HG02571 (cell line): ENCODE measurements around the gene CLINT1.
"Not testable (repeated sequence)": the region's sequence is repeated elsewhere in the genome, so short reads cannot be mapped to it uniquely, and the experiment has no call there.

Source experiments
- ATAC-seq: cut with Tn5 transposase; IDR thresholded peaks from one replicate; pipeline ENCODE4 v1.9.1; 2021; ENCODE audit warnings: mild to moderate bottlenecking, moderate library complexity; ENCODE audit not compliant: unreplicated experiment

CLINT1 gene

DNA sequence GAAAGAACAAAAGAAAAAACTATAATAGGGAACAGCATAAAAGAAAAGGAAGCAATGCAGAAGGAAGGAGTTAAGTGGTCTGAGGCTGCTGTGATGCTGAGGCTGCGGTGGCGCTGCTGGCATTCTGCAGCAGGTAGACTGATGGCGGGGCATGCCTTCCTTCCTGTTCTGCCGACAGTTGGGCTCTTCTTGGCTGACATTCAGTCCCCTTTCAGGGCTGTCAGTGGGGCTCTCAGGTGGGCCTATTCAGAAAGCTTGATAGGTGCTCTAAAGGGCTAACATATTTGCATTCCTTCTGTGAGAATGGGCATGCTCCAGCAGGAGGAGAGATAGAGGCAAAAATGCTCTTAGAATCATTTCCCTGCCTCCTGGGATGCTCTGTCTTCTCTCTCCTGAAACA, 5.1 kb upstream of the CLINT1 start:
- no peak for ATAC-seq

DNA sequence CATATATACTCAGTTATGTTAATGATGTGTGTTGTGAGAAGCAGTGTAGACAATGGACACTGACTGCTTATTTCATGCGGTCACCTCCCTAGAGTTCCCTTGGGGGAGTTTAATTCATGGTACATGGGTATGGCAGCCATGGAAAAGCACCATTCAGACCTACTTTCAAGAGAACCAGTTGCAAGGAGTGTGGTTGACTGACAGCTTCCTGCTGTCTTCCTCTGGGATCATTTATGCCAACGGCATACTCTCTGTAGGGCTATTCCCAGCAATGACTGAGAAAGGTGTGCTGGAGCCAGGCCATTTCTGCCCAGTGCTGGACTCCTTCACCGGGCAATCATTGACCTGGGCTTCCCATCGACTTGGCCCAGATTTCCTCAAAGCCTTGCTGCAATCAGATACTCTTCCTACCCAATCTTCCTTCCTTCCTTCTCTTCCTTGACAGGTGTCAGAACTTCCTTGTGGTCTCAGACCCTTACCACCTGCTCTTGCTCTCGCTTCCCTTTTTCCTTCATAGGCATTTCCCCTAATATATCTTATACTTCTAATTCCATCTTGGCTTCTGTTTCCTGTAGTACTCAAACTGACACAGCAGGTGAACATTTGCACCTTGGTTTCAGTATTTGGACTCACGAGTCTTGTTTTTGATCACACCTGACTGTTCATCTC, 3.4 kb upstream of the CLINT1 start:
- no peak for ATAC-seq

DNA sequence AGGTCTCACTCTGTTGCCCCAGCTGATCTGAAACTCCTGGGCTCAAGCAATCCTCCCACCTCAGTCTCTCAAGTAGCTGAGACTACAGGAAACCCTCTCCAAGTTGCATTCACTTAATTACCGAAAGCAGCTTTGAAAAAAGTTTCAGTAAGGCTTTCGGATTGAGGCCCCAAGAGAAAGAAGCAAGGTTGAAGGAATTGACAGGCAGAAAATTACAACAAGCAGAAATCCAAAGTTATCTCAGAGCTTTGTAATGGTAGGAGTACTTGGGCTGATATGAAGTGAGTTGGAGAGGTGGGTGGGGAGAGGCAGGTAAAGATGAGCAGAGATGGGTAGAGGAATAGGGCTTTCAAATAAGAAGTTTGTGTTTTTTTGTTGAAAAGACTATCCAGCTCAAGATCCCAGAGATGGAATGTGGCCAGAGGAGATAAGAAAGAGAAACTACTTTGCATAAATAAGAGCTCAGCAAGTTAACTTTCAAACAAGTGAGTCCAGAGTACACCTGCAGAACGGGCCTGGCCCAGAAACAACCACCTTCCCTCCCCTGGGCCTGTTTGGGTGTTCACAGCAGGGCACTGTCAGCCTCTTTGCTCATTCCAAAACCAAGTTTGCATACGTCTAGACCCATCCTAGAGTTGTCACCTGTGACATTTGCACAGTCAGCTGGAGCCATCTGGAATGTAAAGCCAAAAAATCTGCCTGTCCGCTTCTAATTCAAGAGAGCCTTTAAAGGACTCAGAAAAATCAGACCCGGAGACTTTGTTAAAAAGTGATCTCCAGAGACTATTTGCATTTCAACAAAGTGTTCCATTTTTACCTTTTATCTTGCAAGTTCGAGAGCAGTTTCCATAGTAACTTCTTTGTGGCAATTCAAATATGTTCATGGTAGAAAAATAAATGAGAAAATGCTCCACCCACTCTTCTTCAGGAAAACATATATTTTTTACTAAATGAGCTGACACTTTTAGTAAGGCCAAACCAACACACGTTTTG, 2.2 kb upstream of the CLINT1 start:
- peak; percentile 78 for ATAC-seq

DNA sequence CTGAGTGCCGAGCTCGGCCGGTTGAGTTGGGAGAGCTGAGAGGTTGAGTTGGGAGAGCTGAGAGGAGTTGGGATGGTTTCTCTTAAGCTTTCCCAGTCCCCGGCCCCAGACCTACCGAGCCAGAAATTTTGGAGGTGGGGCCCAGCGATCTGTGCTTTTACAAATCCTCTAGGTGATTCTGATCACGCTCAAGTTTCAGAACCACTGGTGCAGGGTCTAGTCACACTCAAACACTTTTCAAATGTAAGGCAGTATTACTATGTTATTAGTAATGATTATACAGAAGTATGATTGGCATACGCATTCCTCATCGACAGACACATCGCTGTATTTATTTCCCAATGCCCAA, 256 bp upstream of the CLINT1 start:
- ATAC-seq = peak; percentile 0

DNA sequence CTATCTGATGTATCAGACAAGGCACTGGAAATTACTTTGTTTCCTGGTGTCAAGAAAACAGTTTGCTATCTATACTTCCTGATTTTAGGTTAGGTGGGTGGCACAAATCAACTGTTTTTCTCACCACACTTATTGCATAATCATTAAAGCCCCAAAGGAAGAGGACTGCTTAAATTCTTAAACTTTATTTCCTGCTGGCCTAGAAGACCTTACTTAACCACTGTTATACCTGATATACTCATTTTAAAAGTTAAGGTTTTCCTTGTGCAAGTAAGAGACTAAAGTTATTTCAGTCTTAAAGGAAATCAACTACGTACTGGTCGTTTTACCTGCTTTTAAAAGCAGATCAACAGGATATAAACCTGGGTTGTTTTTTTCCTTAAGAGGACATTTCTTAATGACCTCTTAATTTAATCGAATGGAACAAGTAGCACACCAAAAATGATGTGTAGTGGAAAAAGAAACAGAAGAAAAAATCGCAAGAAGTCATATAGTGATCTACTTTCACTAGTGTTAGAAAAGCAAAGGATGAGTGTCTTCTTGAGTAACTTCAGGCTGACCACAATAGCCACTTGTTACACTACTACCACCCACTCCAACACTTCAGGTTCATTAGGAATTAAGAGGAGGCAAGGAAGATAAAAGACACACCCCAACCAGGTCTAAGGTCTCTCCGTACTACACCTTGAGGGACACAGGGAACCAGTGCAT, 974 bp downstream of the CLINT1 start:
- ATAC-seq = no peak

DNA sequence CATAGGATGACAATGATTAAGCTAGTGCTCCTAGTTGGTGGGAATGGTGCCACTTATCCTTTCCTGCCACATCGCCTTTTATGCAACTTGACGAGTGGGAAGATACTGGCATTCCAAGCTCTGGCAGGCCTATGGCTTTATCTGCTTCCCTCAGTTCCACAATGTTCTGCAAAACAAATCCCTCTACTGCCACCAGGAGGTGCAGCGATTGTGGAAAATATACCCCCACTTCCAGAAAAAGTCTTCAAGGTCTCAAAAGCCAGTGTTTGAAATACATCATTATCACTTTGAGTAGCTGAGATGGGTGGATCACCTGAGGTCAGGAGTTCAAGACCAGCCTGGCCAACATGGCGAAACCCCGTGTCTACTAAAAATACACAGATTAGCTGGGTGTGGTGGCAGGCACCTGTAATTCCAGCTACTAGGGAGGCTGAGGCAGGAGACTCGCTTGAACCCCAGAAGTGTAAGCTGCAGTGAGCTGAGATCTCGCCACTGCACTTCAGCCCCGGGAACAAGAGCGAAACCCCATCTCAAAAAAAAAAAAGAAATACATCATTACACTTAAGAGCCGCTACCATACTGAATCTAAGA, 3.4 kb downstream of the CLINT1 start:
- ATAC-seq = no peak

DNA sequence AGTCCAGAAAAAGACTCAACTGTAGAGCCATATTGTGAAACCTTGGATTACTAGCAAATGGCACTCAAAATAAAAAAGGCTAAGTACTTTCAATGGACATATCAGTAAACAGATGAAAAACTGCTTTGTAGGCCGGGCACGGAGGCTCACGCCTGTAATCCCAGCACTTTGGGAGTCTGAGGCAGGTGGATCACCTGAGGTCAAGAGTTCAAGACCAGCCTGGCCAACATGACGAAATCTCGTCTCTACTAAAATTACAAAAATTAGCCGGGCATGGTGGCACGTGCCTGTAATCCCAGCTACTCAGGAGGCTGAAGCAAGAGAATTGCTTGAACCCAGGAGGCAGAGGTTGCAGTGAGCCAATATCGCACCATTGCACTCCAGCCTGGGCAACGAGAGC, 5.6 kb downstream of the CLINT1 start:
- not testable (repeated sequence) for ATAC-seq

DNA sequence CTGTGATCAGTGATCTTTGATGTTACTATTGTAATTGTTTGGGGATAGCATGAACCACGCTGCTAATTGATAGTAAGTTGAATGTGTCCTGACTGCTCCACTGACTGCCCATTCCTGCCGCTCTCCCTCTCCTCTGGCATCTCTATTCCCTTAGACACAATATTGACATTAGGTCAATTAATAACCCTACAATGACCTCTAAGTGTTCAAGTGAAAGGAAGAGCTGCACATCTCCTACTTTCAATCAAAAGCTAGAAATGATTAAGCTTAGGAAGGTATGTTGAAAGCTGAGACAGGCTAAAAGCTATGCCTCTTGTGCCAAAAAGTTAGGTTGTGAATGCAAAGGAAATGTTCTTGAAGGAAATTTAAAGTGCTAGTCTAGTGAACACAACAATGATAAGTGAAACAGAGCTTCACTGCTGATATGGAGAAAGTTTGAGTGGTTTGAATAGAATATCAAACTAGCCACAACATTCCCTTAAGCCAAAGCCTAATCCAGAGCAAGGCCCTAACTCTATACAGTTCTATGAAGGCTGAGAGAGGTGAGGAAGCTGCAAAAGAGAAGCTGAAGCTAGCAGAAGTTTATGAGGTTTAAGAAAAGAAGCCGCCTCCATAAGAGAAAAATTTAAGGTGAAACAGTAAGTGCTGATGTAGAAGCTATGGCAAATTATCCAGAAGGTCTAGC, 12.9 kb downstream of the CLINT1 start:
- ATAC-seq = no peak

DNA sequence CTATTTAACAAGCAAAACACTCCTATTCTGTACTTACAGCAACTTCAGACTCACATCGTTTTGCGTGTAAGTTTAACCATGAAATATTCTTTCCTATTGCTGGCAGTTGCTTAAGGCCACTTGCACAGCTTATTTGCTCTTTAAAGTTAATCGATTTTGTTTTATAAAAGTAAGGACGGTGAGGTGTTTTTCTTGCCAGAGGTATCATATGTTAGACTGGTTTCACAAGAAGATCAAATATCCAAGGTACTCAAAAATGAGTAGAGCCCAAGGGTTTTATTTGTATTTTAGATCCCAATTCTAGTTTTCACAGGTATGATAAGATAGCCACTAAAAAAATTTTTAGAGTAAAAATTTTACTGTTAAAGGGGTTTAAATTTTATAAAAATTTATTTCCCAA, 16.2 kb downstream of the CLINT1 start:
- no peak for ATAC-seq

DNA sequence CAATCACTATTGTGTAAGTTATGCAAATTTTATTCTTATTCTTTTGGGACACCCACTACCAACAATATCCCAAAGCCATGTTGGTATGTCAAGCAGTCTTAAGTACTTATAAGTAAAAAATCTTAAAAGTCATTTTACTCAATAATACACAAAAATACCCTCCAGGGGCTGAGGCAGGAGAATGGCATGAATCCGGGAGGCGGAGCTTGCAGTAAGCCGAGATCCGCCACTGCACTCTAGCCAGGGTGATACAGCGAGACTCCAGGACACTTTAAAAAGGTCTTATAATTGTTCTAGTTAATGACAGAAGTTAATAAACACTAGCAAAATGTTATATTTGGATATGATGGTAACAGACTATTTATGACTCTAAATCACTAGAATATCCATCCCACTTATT, 16.8 kb downstream of the CLINT1 start:
- no peak for ATAC-seq

DNA sequence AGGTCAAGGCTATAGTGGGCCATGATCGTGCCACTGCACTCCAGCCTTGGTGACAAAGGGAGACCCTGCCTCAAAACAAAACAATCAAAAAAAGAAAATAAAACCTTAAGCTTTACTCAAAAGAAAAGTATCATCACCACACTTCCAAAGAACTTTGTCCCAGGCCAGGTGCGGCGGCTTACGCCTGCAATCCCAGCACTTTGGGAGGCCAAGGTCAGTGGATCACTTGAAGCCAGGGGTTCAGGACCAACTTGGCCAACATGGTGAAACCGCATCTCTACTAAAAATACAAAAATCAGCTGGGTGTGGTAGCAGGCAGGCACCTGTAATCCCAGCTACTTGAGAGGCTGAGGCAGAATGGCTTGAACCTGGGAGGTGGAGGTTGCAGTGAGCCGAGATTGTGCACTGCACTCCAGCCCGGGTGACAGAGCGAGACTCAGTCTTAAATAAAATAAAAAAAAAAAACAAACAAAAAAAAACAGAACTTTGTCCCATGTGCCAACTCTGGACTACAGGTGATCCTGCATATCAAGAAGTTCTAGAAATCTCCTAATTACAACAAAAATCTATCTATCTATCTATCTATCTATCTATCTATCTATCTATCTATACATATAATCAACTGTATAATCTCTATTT, 19.7 kb downstream of the CLINT1 start:
- ATAC-seq = no peak

DNA sequence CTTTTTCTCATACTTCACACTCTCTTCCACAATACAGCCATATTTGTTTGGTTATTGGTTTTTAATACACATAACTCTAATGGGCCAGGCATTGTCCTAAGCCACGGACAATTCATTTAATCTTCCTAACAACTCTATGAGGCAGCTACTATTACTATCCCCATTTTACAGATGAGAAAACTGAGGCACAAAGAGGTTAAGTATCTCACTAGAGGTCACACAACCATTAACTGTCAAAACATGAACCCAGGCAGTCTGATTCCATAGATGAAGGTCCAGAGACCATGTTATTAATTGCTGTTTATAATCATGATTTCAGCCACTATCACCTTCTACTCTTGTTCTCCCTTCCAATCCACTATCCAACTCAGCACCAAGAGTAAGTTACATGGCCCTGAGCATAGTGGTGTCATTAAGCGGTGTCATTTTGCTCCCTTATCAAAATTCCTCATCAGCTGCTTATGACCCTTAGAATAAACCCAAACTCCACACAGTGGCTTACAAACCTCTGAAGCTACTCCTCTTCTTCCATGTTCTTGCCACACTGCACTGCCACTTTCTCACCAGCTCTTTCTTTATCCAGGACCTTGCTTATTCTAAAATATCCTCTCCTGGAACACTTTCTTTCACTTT, 22.7 kb downstream of the CLINT1 start:
- ATAC-seq = no peak

DNA sequence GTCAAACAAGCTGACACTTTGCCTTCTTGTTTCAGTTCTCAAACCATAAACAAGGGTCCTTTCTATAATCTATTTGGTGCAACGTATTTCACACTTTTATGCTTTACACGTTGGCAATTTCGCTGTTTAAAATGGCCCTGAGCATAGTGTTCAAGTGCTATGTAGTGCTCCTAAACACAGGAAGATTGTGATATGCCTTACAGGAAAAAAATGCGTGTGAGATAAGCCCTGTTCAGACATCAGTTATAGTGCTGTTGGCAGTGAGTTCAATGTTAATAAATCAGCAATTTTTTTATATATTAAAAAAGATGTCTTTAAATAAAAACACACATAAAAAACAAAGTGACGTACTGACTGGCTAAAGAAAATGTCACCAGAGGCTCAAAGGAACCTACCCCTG, 23.9 kb downstream of the CLINT1 start:
- ATAC-seq = no peak

DNA sequence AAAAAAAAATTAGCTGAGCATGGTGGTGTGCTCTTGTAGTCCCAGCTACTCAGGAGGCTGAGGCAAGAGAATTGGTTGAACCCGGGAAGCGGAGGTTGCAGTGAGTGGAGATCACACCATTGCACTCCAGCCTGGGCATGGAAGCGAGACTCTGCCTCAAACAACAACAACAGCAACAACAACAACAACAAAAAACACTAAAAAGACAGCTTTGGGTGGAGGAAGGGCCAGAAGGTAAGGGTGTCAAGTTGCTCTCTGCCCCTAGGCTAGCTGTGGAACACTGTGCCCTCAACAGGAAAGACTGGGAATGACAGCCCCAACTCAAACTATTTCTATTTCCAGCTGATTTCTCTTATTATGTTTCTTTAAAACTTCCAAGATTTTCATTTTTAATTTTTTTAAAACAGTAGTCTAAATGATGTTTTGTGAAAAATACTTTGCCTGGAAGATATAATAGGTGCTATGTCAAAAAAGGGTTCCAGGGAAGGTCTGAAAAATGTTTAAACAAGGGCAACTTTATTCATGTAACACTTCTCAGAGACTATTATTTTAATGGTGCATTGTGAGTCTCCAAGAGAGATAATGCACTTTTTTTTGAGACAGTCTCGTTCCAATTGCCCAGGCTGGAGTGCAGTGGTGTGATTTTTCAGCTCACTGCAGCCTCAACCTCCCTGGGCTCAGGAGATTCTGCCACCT, 29.9 kb downstream of the CLINT1 start:
- ATAC-seq = no peak

DNA sequence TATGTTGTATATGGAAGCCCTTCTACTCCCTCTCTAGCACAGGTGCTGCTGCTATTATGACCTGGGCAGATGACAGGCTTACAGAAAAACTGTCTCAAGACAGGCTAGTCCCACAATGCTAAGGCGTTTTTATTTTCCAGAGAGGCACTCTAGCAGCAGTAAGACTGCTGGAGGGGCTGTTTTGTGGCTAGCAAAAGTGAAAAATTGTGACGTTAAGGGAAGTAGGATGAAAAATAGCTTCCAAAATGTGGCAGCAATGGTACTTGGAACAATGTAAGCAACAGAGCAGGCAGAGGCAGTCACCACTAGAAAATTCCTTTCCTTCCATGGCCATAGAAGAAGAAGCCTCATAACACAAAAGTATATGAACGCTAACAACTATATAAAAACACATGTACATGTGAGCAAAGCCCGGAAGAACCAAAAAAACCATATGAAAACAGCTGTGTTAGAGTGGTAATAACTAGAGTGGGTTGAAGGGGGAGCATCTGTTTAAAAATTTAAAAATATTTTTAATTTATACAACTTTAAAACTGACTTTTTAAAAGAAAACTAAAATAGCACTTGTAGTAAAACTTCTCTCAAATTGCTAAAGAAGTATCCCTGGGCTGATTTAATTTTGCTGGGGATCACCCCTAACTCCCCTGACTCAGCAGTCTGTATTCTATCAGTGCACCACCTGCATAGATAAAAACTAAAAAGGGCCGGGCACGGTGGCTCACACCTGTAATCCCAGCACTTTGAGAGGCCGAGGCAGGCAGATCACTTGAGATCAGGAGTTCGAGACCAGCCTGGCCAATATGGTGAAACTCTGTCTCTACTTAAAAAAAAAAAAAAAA, 30.6 kb downstream of the CLINT1 start:
- ATAC-seq = no peak

DNA sequence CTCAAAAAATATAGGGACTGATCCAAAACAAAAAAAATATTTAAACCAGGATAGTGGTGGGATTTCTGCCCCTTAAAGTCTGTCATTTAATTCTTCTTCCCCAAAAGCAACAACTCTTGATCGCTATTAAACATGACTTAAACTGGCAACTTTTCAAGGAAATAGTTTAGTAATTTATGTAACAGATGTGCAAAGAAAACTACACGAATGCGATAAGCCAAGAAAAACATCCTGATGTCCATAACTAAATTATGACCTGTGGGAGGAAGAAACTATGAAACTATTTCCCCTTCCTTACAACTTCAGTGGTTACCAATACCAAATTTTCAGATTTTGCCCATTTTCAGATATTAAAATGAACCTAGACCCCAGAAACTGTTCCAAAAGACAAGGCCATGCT, 31.5 kb downstream of the CLINT1 start:
- ATAC-seq = no peak

DNA sequence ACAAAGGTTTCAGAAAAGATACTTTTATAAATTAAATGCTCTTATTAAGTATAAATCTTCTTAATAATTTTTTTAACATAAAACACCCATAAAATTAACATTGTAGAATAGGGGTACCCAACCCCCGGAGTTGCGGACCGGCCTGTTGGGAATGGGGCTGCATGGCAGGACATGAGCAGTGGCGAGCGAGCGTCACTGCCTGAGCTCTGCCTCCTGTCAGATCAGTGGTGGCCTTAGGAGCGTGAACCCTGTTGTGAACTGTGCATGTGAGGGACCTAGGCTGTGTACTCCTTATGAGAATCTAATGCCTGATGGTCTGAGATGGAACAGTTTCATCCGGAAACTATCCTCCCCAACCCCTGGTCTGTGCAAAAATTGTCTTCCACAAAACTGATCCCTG, 35.3 kb downstream of the CLINT1 start:
- no peak for ATAC-seq
